COR-L47 (cell line): ENCODE measurements around the gene THSD4.
"Not testable (repeated sequence)": the region's sequence is repeated elsewhere in the genome, so short reads cannot be mapped to it uniquely, and the experiment has no call there.

Source experiments
- DNase-seq: peaks from one replicate; lab custom pipeline; 2025; lab: John Stamatoyannopoulos, UW

THSD4 gene

GRCh38 chr15:71431343-71432336 is 316.4 kb downstream of the THSD4 start:
- no peak for DNase-seq

GRCh38 chr15:71433402-71433801 is 318.1 kb downstream of the THSD4 start:
- DNase-seq = no peak

- no peak for DNase-seq
Measured at GRCh38 chr15:71434774-71435173, 319.5 kb downstream of the THSD4 start.

GRCh38 chr15:71435552-71435951 is 320.3 kb downstream of the THSD4 start:
- no peak for DNase-seq

GRCh38 chr15:71436854-71437253 is 321.6 kb downstream of the THSD4 start:
- no peak for DNase-seq

- no peak for DNase-seq
Measured at GRCh38 chr15:71437404-71437803, 322.1 kb downstream of the THSD4 start.

GRCh38 chr15:71437919-71438318 is 322.6 kb downstream of the THSD4 start:
- no peak for DNase-seq

GRCh38 chr15:71439478-71439877 is 324.2 kb downstream of the THSD4 start:
- DNase-seq = not testable (repeated sequence)

- DNase-seq = peak; percentile 22
Measured at GRCh38 chr15:71440489-71441110, 325.3 kb downstream of the THSD4 start.

GRCh38 chr15:71443538-71443937 is 328.3 kb downstream of the THSD4 start:
- DNase-seq = peak; percentile 17

GRCh38 chr15:71444032-71444810 is 328.9 kb downstream of the THSD4 start:
- DNase-seq = no peak

- DNase-seq = no peak
Measured at GRCh38 chr15:71444866-71445590, 329.8 kb downstream of the THSD4 start.

- no peak for DNase-seq
Measured at GRCh38 chr15:71447328-71448250, 332.3 kb downstream of the THSD4 start.

- DNase-seq = peak; percentile 8
Measured at GRCh38 chr15:71448688-71449114, 333.4 kb downstream of the THSD4 start.

GRCh38 chr15:71449363-71449762 is 334.1 kb downstream of the THSD4 start:
- DNase-seq = no peak

GRCh38 chr15:71449956-71450355 is 334.7 kb downstream of the THSD4 start:
- DNase-seq = no peak

GRCh38 chr15:71451130-71451529 is 335.9 kb downstream of the THSD4 start:
- DNase-seq = no peak

- DNase-seq = no peak
Measured at GRCh38 chr15:71452893-71453292, 337.6 kb downstream of the THSD4 start.

- DNase-seq = no peak
Measured at GRCh38 chr15:71454462-71454996, 339.3 kb downstream of the THSD4 start.

- DNase-seq = peak; percentile 5
Measured at GRCh38 chr15:71455107-71455506, 339.8 kb downstream of the THSD4 start.
